M059J (cell line): Measurements from ENCODE around the gene PDLIM1. TPM values are rescaled to one million over a fixed set of nuclear protein-coding genes. Genes with fewer than 3 reads are reported as not detected.

Source experiments
- DNase-seq: peaks from one replicate; pipeline ENCODE4 v3.0.0-alpha.2; 2012; ENCODE audit warnings: low read depth
- total RNA-seq: library from RNA; depleted of rRNA; stranded (reverse); fragments of >200 nt; shearing (Covaris generic); gene quantifications from 2 replicates; pipeline ENCODE4 v1.2.3, GENCODE V29; 2014

Gene PDLIM1
- total RNA-seq, 1 experiment from 2014 or later, result 69.1 TPM

DNA sequence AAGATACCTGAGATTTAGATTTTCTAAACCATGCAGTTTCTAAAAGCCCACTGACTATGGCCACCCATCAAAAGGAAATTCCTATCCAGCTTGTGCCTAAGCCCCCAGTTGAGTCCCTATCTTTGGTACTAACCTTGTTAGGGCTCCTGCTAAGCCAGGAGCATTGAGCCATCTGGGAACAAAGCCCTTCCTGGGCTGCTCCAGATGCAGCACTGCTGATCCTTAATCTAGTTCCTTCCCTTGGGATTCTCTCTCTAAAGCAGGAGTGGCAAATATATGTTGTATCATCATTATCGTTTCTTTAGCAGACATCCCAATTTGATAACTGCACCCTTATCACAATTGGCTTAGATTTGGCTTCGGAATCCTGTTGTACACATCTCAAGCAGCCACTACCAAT, 24.7 kb upstream of the PDLIM1 start:
- no peak for DNase-seq

DNA sequence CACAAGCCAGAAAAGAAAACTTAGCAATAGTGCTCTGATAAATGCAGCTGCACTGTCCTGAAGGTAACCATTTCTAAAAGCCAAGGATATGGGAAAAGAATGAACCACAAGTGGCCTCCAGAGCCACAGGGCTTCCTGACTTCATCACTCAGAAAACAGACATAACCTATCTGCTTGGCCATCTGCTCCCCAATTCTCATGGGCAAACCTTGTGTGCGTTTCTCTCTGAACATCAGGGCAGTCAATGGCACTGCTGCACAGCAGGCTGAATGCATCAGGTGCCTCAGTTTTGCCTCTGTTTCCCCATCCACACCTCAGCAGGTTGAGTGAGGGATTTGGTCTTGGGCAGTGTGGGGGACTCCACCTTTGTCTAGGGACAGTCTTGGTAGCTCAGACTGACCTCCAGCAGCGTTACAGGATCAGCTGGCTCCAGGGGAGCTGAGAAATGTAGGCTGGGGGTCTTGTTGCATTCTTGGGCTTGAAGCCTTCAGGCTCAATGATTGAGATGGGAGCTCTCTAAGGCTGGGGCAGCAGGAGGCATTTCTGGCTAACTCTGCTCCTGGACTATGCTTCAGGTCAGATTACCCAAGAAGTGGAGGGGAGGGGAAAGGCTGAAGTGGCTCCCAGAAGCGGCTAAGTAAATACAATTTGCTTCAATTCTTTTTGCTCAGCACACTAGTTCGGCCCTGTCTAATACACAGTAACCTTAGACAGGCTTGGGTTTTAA, 23.6 kb upstream of the PDLIM1 start:
- DNase-seq, result no peak

DNA sequence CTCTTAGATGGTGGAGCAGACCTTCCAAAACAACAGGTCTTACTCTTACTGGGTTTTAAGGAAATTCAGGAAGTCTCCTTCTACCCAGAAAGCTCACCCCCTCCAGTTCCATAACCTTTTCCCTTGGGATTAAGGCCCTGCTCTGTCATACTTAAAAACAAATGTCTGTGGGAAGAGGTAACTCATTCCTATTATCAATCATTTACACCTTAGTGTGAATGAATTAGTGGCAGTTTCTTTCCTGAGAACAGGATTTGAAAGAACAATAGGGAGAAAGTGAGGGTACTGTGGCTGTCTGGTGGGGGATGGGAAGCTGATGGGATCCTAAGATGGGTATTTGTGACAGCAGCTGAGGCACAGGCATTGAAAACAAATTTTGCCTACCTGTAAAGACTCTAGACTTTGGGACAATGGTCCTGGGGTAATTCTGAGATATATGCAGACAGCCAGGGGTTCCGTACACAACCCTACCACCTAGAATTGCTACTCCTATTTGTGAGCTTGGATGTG, 22.2 kb upstream of the PDLIM1 start:
- DNase-seq, result no peak

DNA sequence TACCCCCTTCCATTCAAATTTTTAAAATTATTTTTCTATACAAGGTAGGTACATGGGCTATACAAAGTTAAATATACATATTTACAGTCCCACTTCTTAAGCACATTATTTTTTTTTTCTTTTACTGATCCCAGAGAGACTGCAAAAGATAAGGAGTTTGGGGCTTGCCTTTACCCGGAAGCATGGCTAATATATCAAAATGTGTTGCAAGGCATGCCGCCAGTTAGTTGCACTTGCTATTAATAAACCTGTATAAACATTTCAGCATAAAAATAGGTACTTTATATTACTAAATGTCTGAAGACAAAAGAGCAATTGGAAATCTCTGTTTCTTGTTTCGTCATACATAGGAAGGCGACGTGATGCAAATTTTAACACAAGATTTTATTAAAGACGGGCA, 21.5 kb upstream of the PDLIM1 start:
- no peak for DNase-seq

DNA sequence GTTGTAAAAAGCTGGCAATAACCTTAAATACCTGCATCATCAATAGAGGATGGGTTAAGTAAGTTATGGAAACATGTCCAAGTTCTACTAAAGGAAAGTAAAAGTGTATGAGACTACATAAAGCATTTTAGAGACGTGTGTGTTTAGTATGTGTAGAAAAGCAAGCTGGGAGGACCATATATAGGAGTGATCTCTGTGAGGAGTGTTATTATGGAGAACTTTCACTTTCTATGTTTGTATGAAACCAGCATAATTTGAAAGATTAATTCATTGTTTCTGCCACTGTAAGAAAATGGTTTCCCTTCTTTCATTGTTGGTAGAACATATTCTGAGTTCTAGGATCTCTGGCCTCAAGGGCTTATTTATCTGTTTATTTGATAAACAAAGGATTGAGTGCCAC, 19.2 kb upstream of the PDLIM1 start:
- no peak for DNase-seq

DNA sequence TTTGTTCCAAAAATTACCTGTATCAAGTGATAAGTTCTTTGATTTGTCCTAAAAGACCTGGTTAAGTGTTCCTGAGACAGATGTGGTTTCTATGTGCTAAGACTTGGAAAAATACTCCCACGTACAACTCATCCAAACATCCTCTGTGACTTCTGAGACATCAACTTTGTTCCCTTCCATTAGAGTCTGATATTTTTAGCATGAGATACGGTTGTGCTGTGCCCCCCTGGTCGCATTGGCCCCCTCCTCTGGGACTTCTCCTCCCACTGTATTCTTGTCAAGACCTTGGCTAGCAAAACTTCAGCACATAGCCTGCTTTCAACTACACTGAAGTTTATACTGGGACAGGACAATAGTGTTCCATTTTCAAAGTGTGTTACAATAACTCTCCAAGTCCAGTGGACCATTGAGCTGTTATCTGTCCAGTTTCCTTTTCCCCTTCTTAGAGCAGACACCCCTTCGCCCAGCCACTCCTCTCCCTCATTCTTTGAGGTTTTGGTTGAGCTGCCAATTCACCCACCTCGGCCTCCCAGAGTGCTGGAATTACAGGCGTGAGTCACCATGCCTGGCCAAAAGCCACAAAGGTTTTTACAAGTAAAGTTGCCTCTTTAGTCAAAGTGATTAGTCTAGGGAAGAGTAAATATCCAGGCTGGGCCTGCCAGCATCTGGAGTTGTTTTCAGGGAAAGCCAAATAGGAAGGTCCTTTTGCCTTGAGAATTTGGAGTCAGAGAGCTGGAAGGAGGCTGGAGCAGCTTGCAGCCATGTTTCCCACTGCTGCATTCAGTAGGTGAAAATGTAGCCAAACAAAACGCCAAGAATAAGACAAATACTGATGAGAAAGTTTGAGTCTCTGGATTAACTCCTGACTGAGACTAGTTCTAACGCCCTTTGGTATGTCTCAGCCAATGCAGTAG, 17.8 kb upstream of the PDLIM1 start:
- peak; percentile 99 for DNase-seq

DNA sequence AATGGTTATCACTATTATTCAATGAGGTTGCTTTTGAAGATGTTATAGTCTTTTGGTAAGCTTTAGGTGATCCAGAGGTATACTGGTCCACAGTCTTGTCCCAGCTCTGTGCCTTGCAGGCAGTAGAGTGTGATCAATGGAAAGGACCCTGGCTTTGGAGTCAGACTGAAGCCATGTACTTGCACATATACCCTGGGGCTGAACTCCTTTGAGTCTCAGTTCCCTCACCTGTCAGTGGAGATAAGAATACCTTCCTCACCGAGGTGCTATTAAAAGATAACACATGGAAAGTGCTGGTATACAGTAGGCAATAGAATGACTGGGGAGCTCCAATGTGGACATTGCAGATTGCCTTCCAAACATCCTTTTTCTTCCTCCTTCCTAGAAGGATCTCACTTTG, 16.0 kb upstream of the PDLIM1 start:
- no peak for DNase-seq

DNA sequence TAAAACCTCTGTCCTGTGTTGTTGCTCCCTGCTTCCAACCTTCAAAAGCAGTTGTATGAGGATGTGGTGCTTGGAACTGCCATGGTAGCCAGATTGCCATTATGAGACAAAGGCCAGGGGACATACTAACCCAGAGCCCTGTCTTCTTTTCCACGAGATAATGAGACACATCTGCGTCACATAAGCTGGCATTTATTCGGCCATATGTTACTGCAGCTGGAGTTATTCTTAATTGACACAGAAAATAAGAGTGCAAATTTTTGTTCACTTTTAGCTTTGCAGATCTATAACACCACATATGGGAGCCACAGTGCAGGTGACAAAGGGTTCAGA, 15.5 kb upstream of the PDLIM1 start:
- DNase-seq, result no peak

DNA sequence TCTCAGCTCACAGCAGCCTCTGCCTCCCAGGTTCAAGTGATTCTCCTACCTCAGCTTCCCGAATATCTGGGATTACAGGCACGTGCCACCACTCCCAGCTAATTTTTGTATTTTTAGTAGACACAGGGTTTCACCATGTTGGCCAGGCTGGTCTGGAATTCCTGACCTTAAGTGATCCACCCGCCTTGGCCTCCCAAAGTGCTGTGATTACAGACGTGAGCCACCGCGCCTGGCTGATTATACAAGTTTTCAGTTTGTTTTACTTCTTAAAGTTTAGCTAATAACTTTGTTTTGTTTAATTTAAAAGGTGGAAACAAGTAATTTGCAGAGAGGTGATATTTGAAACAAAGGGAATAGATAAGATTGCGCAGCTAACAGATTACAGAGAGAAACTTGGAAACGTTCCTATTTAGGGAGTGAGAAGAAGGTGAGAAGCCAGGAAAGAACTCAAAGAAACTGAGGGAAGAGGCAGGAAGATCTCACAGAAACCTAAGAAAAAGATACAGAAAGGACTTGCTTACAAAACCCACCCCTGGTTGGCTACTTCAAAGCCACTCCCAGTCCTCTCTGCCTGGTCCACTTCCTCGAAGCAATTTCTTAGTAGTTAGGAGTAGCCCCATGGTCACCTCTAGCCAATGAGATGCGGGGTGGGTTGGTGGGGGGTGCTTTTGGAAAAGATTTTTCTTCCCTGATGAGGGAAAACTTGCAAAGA, 15.0 kb upstream of the PDLIM1 start:
- DNase-seq, result no peak

DNA sequence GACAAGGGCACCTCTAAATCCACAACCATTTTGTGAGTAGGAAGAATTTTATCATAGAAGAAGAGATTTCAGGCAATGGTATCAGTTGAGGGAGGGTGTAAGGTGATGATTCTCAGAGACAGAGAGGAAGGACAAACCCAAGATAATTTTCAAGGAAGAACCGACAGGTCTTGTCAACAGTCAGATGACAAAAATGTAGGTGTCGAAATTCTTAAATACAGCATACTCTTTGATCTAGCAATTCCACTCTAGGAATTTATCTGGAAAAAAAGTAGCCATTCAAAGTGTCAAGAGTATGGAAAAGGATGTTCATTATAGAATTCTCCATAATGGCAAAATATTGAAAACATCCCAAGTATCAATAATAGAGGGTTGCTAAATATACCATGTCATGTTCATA, 14.2 kb upstream of the PDLIM1 start:
- no peak for DNase-seq

DNA sequence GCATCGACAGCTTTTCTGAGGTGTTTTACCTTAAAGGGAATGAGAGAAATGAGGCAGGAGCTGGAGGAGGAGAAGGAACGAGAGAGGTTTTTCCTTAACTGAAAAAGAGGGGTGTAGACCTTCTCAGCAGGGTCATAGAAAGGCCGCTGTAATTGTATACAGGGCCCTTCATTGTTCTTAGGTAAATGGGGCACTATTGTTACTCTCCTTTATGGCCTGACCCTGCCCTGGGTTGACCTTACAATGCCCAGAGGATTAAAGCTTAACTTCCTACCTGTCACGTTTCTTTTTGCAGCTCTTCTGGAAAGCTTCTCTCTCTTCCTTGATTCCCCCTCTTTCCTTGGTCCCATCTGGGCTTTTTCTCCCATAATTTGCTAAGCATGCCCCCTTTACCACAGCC, 13.7 kb upstream of the PDLIM1 start:
- no peak for DNase-seq

DNA sequence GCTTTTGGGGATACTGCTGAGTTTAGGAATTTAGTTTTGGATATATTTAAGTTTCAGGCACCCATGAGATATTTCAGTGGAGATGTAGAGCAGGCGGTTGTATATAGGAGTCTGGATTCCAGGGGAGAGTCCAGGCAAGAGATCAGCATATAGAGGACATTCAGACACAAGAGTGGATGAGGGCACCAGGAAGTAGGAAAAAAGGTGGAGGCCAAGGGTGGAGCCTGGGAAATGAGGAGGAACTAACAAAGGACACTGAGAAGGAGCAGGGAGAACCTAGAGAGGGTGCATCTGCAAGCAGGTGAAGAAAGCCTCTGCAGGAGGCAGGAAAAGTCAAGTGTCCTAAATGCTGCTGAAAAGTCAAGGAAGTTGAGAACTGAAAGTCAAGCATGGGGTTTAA, 13.1 kb upstream of the PDLIM1 start:
- DNase-seq, result no peak

DNA sequence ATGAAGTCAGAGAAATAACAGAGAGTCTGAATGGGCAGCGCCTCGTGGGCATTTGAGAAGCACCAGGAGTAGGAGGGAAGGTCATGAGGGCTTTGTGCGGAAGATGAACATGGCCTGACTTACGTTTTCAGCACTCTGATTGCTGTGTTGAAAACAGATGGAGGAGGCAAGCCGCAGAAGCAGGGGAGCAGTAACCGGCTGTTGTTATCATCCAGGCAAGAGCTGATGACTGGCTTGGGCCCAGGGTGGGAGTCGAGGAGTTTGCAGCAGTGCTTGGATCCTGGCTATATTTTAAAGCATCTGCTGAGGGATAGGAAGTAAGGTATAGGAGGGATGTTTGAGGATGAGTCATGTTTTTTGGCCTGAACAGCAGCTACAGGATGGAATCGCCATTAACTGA, 12.7 kb upstream of the PDLIM1 start:
- no peak for DNase-seq

DNA sequence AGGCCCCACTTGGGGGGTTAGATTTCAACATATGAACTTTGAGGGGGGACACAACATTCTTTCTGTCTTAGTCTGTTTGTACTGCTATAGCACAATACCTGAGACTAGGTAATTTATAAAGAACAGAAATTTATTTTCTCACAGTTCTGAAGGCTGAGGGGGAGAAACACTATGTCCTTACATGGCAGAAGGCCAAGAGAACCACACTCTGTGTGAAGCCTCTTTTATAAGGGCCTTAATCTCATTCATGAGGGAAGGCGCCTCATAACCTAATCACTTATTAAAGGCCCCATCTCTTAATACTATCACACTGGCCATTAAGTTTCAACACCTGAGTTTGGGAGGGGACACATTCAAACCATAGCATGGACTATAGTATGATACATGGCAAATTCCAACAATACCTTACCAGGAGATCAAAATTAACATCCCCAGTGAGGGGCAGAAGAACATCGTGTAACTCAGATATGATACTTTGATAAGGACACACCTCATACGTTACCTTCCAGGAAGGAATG, 9.3 kb upstream of the PDLIM1 start:
- no peak for DNase-seq

DNA sequence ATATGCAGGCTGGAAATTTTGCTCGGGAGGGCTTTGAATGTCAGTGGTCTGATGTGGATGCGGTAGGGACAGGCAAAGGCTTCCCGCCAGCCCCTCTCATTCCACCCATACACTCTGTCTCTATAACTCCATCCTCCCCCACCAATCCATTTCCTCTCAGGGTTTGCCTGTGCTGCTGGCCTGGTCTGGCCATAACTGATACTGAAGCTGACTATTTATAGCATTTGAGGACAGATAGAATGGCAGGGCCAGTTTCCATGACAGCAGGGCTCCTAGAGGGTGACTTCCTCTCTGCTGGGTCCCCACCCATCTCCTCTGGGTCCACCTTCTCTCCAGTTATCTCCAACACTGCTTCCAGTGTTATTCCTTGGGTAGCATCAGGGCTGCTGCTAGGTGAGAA, 6.6 kb upstream of the PDLIM1 start:
- DNase-seq, result no peak

DNA sequence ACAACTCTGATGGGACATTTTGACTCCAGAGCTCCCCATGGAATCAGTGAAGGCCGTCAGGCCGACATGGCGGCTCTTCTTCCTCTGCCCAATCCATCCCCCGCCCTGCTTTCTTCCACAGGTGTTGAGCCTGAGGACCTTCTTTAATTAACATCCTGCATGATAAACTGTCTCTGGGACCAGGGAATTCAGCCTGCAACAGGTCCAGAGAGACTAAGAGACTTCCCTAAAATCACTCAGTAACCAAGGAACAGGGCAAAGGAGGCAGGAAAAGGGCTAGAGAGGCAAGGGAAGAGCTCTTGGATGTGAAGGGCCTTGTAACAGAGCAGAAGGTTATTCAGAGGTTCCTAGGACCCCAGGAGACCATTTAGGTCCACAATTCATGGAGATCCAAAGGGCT, 6.0 kb upstream of the PDLIM1 start:
- DNase-seq, result no peak

DNA sequence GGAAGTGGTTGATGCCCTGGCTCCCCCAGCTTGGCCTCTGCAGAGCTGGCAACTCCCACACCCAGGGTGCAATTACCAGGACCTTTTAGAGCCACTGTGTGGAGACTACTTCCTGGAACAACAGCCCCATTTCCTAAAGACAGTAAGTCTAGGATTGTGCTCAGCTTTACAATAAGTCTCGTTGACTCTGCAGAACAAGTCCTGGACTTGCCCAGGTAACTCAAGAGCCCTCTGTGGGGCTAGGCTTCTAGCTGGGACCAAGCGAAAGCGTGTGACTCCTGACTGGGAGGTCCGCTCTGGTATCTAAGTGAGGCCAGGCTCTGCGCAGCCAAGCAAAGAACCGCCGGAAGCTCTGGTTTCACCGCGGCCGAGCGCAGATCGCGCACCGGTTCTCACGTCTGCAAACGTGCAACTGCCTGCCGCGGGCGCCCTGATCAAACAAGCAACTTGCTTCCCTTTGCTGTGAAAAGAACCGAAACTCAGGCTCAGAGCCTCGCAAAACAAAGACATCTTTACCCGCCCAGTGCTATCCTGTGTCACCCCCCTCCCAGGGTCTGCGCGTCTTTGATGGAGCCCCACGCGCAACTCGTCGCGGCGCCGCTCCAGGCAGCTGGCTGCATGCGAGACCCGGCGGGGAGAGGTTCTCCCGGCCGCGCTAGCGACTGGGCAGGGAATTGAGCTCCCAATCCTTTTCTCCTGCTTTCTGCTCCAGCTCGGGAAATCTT, 4.4 kb upstream of the PDLIM1 start:
- peak; percentile 71 for DNase-seq

DNA sequence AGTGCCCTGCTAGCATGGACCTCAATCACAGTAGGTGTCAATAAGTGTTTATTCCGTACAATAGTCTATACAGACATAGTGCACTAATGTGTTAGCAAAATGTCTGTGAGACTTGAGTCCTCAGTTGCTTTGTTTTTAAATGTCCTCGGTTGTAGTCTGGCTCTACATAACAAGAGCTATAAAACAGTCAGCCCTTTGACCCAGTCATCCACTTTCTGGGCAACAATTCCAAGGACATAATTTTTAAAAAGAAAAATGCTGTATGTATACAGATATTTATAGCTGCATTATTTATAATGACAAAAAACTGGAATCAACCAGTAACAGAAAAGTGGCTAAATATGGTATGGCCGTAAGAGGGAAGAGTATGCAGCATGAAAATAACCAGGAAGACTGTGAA, 2.8 kb upstream of the PDLIM1 start:
- no peak for DNase-seq

DNA sequence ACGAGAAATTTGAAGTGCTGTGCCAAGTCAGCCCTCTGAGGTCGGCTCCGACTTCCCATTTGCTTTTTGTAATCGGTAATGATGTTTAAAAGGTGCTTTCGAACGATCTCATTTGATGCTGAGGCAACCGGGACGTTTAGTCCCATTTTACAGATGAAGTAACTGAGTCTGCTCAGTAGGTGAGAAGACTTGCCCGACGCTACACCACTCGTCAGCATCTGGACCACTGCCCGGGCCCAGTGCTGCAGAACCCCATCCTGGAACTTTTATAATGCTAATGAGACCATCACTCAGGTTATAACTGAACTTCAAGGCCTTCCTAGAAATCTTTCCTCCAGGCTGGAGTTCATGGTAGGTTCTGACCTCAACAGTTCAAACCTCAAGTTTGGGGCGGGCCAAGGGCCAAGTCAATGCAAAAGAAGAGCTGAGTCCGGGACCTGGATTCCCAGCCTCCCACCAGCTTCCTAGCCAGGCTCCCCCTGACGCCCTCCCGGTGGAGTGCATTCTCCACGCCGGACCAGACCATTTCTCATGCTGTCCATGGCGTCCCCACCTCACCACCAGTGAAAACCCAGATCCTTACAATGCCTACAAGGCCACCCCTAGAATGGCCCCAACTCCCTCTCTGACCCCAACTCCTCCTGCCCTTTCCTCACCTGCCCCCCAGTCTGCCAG, 699 bp upstream of the PDLIM1 start:
- no peak for DNase-seq

DNA sequence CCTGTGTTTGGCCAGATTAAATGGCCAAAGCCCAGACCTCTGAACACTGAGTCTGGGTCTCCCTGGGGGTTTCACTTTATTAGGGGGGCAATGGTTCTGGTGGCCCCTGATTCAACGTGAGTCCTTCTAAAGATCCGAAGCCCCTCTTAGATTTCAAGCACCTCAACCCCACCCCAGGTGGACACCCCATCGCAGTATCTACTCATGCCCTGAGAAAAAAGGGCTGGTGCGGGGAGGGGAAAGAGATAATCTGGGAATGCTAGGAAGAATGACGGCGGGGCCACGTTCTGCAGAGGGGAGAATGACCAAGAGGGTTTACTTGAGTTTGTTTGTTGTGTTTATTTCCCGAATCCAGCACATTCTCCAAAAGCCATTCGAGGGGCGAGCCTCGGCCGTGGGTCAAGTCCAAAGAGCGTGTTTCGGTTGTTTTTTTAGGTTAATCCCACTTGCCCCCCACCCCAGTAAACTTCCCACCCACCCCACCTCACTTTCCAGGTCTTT, 832 bp downstream of the PDLIM1 start:
- DNase-seq, result no peak
